22Rv1 (cell line): ENCODE data around the gene TMEM89.

Experiments used
- CTCF ChIP-seq: fragments of 450-650 bp; IDR thresholded peaks from 2 replicates; pipeline ENCODE4 v1.5.1; 2017; ENCODE audit warnings: mild to moderate bottlenecking
- ZFX ChIP-seq: fragments of 450-650 bp; IDR thresholded peaks from 2 replicates; pipeline ENCODE4 v1.6.1; 2017; ENCODE audit warnings: antibody characterized with exemption, borderline replicate concordance

GRCh38 chr3:48585411-48585810 is 36.2 kb downstream of the TMEM89 start:
- TF ChIP-seq ZFX (no peak), CTCF (no peak)
